Measurements from ENCODE around the gene GET4.

DNA sequence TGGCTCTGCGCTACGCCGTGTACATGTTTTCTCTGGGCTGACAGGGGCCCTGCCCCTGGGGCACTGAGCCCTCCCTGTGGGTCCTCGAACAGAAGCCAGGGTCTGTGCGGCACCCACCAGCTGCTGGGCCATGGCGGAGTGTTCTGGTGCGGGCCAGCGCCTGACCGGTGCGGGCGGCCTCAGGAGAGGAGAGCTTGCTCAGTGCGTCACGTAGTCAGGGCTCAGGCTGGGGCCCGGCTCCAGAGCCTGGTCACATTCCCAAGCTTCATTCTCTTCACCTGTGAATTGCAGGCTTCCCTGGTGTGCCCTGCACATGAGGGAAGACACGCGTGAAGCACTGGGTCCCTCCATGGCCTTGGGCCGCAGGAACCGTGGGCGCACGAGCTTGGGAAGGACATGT lies 15.5 kb downstream of the GET4 start:
- TF ChIP-seq, protein P1, sequence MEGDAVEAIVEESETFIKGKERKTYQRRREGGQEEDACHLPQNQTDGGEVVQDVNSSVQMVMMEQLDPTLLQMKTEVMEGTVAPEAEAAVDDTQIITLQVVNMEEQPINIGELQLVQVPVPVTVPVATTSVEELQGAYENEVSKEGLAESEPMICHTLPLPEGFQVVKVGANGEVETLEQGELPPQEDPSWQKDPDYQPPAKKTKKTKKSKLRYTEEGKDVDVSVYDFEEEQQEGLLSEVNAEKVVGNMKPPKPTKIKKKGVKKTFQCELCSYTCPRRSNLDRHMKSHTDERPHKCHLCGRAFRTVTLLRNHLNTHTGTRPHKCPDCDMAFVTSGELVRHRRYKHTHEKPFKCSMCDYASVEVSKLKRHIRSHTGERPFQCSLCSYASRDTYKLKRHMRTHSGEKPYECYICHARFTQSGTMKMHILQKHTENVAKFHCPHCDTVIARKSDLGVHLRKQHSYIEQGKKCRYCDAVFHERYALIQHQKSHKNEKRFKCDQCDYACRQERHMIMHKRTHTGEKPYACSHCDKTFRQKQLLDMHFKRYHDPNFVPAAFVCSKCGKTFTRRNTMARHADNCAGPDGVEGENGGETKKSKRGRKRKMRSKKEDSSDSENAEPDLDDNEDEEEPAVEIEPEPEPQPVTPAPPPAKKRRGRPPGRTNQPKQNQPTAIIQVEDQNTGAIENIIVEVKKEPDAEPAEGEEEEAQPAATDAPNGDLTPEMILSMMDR (IDR thresholded peaks at IDR 0.05 in 4 of 5, conservative IDR thresholded peaks at IDR 0.05 in 1 of 5), result no peak
- no peak for TF ChIP-seq POLR2A (IDR thresholded peaks at IDR 0.05)
